Fibroblast of pulmonary artery (primary cell): ENCODE data around the gene FAM120A.

Source experiments
- DNase-seq: peaks from one replicate; pipeline ENCODE4 v3.0.0-alpha.2; 2010; ENCODE audit warnings: low read depth
- H3K4me3 ChIP-seq: replicated peaks from 2 replicates; pipeline ENCODE4 v1.5.1; 2011; ENCODE audit warnings: low read depth, mild to moderate bottlenecking, control low read depth, low read length, moderate library complexity
- CTCF ChIP-seq: IDR thresholded peaks from 2 replicates; pipeline ENCODE4 v1.5.1; 2011; ENCODE audit warnings: mild to moderate bottlenecking, control low read depth, low read length, inconsistent platforms; ENCODE audit errors: missing control alignments

The FAM120A gene

GRCh38 chr9:93446073-93446472 is 5.4 kb upstream of the FAM120A start:
- no peak for DNase-seq
- TF ChIP-seq CTCF: no peak
- H3K4me3 ChIP-seq: no peak overlapping the region

- DNase-seq: no peak
- H3K4me3 ChIP-seq: no peak overlapping the region
- TF ChIP-seq CTCF: no peak
Observed at GRCh38 chr9:93447655-93448054, 3.8 kb upstream of the FAM120A start.

GRCh38 chr9:93451849-93452709 is 594 bp downstream of the FAM120A start:
- peak overlapping the region; percentile 90 for H3K4me3 ChIP-seq
- TF ChIP-seq CTCF: no peak
- DNase-seq: peak; percentile 34

GRCh38 chr9:93452710-93453046 is 1.2 kb downstream of the FAM120A start:
- TF ChIP-seq CTCF: no peak
- H3K4me3 ChIP-seq: peak overlapping the region; percentile 90
- DNase-seq: no peak

- peak; percentile 96 for DNase-seq
- H3K4me3 ChIP-seq: peak within 1 kb of the TSS; percentile 90
- TF ChIP-seq CTCF: no peak
Observed at GRCh38 chr9:93453047-93453914, 1.8 kb downstream of the FAM120A start, which contains the start of gene FAM120AOS. Gene FAM120AOS, minus strand, starts transcription at chr9:93453581. Its CDS starts 872 bp downstream, at chr9:93452709.

- no peak for DNase-seq
- no peak overlapping the region for H3K4me3 ChIP-seq
- TF ChIP-seq CTCF: no peak
Observed at GRCh38 chr9:93456022-93456421, 4.5 kb downstream of the FAM120A start.
